ENCODE results near the gene RPL36.

RPL36 gene

GRCh38 chr19:5690125-5690954 is at the start of gene RPL36:
Gene RPL36 (plus strand): TSS chr19:5690295. CDS start chr19:5690508, 213 bp downstream.
- no peak for FAIRE-seq
- peak; percentile 92 for DNase-seq (ENCODE audit: low spot score)

DNA sequence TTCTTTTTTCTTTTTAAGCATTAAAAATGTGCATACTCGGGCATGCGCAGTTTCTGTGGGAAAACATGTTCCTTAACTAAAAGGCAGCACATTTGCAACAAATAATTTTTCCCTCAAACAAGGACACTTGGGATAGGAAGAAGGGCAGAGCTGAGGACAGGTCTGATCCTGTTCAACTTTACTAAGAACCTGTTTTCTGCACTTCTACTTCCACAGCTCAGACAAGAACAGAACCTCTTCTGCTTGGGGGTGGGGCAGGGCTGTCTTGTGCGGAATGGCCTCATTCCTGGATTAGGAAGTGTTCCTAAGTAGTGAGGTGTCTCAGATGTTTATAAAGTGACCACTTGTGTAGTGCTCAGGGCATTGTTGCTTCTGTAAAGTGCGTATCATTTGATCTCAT is 48.9 kb upstream of the RPL36 start:
- FAIRE-seq (no peak), DNase-seq (ENCODE audit: low spot score) (no peak)

GRCh38 chr19:5642204-5642603 is 47.9 kb upstream of the RPL36 start:
- DNase-seq (ENCODE audit: low spot score) (no peak), FAIRE-seq (no peak)

DNA sequence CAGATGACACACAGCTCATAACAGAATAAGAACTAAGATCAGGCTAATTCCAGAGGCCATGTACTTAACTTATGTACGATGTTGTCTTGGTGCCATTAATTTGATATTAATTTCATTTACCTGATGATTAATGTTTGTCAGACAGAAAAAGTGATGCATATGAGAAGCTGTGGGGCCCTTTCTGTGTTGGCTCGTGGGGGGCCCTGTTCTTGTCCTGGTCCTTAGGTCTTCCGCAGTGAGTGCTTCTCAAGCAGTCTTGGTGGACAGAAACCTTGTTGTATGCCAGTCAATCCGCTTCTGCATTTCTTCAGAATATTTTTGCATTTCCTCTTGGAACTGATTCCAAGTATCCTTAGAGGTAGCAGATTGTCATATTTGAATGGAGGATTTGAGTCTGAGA is 47.0 kb upstream of the RPL36 start:
- FAIRE-seq = no peak
- DNase-seq (ENCODE audit: low spot score) = no peak

GRCh38 chr19:5644037-5644436 is 46.1 kb upstream of the RPL36 start:
- FAIRE-seq (no peak), DNase-seq (ENCODE audit: low spot score) (no peak)

DNA sequence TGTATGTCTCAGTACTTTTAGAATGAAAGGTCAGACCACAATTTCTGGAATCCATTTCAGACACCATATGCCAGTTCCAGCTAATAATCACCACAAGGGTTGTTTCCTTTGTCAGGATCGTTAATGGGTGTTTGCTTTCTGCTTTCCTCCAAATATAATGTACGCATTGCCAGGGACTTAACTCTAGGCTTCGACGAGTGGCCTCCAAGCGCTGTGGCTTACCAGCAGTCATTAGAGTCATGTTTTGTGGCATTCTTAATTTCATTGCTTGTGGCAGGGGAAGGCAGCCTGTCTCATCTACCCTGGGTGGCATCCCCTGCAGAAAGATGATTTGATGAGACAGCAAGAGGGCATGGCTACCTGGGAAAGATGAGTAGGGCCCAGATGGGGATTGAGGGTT is 44.7 kb upstream of the RPL36 start:
- FAIRE-seq = no peak
- no peak for DNase-seq (ENCODE audit: low spot score)

GRCh38 chr19:5646703-5647102 is 43.4 kb upstream of the RPL36 start:
- FAIRE-seq (no peak), DNase-seq (ENCODE audit: low spot score) (no peak)

DNA sequence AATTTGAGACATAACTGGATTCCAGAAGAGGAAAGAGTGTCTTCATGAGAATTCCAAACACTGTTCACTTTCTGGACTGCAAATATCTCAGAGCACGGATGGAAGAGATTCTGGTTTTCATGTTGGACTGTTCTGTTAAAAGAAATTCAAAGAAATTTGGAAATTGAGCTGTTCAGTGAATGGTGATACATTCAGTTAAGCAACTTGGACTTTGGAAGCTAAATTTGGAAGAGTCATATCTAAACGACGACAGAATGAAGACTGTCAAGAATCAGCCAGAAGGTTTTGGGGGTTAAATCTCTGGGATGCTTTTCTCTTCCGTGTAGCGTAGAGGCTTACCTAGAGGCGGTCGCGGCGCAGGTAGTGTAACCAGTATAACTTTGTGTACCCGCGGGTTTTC is 41.6 kb upstream of the RPL36 start:
- no peak for DNase-seq (ENCODE audit: low spot score)
- no peak for FAIRE-seq

- no peak for DNase-seq (ENCODE audit: low spot score)
- FAIRE-seq = no peak
These were observed 38.7 kb upstream of the RPL36 start for GRCh38 chr19:5651361-5651760.

DNA sequence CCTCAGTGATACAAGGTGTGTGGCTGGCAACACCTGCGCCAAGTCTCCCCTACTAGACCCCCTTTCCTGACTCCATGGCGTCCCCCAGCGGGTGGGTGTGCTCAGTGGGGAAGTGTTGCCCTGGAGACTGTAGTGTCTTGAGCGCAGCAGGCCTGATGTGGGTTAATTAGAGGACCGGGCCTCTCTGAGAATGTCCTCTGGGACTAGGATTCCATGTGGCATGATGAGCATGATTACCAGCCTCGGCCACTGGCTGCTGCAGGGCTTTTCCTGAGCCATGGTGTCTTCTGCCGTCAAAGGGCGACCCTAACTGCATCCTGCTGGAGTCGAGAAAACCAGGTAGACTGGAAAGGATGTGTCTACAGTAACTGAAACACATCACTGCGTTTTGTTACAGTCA is 37.8 kb upstream of the RPL36 start:
- FAIRE-seq (no peak), DNase-seq (ENCODE audit: low spot score) (no peak)

GRCh38 chr19:5654931-5655330 is 35.2 kb upstream of the RPL36 start:
- no peak for FAIRE-seq
- DNase-seq (ENCODE audit: low spot score) = no peak

DNA sequence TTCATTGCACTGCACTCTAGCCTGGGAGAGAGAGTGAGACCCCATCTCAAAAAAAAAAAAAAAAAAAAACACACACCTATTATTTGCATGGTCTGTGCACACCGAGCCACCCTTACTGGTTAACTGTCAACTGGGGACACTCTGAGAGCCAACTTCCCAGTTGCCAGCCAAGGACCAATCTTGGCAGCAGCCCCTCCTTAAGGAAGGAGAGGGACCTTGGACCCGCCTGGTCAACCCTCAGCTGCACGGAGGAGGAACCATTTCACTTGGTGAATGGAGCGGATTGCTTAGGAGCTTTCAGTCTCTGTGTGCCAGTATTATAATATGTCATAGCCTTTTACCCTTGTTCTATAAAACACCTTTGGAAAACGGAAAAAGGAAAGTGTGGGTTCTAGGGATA is 34.7 kb upstream of the RPL36 start:
- no peak for FAIRE-seq

DNA sequence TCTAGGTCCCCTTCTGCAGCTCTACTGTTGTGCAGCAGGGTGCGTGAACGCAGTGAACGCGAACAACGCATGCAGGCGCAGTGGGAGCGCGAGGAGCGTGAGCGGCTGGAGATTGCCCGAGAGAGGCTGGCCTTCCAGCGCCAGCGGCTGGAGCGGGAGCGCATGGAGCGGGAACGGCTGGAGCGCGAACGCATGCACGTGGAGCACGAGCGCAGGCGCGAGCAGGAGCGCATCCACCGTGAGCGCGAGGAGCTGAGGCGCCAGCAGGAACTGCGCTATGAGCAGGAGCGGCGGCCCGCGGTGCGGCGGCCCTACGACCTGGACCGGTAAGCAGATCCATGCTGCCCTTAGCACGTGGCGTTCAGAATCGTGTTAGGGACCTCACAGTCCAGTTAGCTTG is 28.6 kb upstream of the RPL36 start:
- no peak for FAIRE-seq
- DNase-seq (ENCODE audit: low spot score) = no peak

More for the DNA sequence above, 34.7 kb upstream of the RPL36 start:
- DNase-seq (ENCODE audit: low spot score) = no peak

DNA sequence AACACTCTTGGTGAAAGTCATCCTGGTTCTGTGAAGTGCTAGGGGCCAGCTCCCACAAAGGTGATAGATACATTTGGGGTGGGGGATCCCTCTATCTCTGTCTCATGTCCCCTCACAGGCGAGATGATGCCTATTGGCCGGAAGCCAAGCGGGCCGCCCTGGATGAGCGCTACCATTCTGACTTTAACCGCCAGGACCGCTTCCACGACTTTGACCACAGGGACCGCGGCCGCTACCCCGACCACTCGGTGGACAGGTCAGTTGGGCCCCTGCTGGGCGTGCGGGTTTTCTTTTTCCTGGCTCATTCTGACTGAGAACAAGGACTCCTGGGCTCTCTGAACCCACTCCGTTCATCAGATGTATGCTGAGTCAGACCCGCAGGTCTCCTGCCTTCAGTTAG is 26.2 kb upstream of the RPL36 start:
- DNase-seq (ENCODE audit: low spot score) (no peak), FAIRE-seq (no peak)

- DNase-seq (ENCODE audit: low spot score) = no peak
- FAIRE-seq = no peak
These were observed 25.6 kb upstream of the RPL36 start for GRCh38 chr19:5664515-5664914.

GRCh38 chr19:5665781-5666513 is 24.1 kb upstream of the RPL36 start:
- no peak for DNase-seq (ENCODE audit: low spot score)
- FAIRE-seq = no peak

- FAIRE-seq = no peak
- DNase-seq (ENCODE audit: low spot score) = no peak
These were observed 23.0 kb upstream of the RPL36 start for GRCh38 chr19:5666921-5667610.

DNA sequence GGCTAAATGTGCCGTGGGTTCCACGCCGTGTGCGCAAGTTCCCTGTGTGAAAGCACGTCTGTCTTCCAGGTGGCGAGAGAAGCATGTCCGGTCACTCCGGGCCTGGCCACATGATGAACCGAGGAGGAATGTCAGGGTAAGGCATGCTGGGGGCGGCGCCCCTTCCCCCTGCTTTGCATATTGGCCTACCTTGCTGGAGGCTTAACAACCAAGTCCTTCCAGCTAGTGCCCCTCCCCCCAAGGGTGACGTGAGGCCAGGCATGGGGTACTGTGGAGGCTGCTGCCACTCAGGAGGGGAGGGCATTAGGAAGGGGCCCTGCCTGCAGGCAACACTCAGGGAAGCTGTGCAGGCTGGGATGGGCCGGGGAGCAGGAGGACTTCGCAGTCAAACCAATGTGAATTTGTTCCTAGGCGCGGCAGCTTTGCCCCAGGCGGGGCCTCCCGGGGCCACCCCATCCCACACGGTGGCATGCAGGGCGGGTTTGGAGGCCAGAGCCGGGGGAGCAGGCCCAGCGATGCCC is 22.3 kb upstream of the RPL36 start:
- FAIRE-seq = no peak
- DNase-seq (ENCODE audit: low spot score) = no peak

DNA sequence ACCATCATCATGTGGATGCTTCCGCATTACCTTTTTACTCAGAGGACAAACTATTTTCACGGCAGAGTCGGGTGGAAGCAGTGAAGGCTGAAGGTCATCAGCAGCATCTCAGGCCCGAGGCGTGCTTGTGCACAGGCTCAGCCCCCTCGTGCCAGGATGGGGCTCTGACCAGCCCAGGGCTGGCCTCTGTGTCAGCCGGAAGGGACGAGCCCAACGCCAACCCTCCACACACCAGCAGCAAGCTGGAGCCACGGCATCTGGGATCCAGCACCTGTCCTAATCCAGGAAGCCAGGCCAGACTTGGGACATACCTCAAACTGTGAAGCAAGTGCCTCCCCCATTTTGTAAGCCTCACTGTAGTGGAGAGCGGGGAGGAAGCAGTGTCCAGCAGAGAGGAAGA is 20.9 kb upstream of the RPL36 start:
- FAIRE-seq = no peak
- no peak for DNase-seq (ENCODE audit: low spot score)

GRCh38 chr19:5671600-5671999 is 18.5 kb upstream of the RPL36 start:
- no peak for DNase-seq (ENCODE audit: low spot score)
- FAIRE-seq = no peak

GRCh38 chr19:5672708-5673459 is 17.2 kb upstream of the RPL36 start:
- FAIRE-seq (peak; percentile 55), DNase-seq (ENCODE audit: low spot score) (no peak)
